T-helper 1 cell (primary cell): Measurements from ENCODE around the gene MIPOL1.

Source experiments
- DNase-seq, 5 donors: peaks; one replicate each; pipeline ENCODE4 v3.0.0-alpha.2; 2012 to 2020

MIPOL1 gene

GRCh38 chr14:37469650-37470049 is 271.9 kb downstream of the MIPOL1 start:
- no peak for DNase-seq

- DNase-seq = no peak
Observed at GRCh38 chr14:37470251-37470650, 272.5 kb downstream of the MIPOL1 start.

- DNase-seq = no peak
Observed at GRCh38 chr14:37472906-37473305, 275.2 kb downstream of the MIPOL1 start.

DNA sequence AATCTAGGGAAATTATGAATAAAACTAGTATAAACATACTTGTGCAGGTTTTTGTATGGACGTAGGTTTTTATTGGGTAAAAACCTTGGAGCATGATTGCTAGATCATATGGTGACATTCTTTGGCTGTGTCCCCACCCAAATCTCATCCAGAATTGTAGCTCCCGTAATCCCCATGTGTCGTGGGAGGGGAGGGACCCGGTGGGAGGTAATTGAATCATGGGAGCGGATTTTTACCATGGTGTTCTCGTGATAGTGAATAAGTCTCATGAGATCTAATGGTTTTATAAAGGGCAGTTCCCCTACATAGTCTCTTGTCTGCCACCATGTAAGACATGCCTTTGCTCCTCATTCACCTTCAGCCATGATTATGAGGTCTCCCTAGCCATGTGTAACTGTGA is 276.5 kb downstream of the MIPOL1 start:
- no peak for DNase-seq

- DNase-seq = no peak
Observed at GRCh38 chr14:37480446-37481290, 282.9 kb downstream of the MIPOL1 start.

GRCh38 chr14:37482428-37482827 is 284.7 kb downstream of the MIPOL1 start:
- no peak for DNase-seq

GRCh38 chr14:37483672-37484071 is 285.9 kb downstream of the MIPOL1 start:
- DNase-seq = no peak

- DNase-seq = no peak
Observed at GRCh38 chr14:37490607-37491006, 292.9 kb downstream of the MIPOL1 start.

GRCh38 chr14:37491076-37491475 is 293.3 kb downstream of the MIPOL1 start:
- no peak for DNase-seq

- DNase-seq = no peak
Observed at GRCh38 chr14:37493606-37494005, 295.9 kb downstream of the MIPOL1 start.

DNA sequence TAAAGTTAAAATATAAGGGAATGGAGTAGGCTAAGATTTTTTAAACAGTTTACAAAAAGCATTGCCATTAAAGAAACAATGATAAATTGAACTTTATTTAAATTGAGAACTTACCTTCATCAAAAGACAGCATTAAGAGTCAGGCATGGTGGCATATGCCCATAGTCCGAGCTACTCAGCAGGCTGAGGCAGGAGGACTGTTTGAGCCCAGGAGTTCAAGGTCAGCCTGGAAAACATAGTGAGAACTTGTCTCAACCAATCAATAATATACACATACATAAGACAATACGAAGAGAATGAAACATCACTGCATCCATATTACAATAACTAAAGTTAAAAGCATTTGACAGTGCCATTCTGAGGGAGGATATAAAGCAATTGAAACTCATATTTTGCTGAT is 299.7 kb downstream of the MIPOL1 start:
- DNase-seq = no peak

GRCh38 chr14:37501877-37502276 is 304.1 kb downstream of the MIPOL1 start:
- DNase-seq = no peak

DNA sequence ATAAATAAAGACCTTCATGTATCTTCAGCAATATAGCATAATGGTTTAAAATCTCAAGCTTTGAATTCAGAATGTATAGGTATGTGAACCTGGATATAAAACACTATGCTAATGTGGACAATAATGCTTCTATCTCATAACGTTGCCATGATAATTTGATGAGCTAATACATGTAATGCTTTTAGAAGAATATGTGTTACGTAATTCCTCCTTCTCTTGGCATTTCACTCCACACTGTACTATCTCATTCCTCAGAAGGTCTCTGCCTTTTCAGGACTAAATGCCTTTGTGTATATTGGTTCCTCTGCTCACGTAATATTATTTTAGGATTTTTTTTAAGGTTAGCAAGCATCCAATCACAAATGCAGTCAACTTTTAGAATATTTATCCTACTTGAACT is 310.8 kb downstream of the MIPOL1 start:
- no peak for DNase-seq

- DNase-seq = no peak
Observed at GRCh38 chr14:37512173-37512572, 314.4 kb downstream of the MIPOL1 start.

- no peak for DNase-seq
Observed at GRCh38 chr14:37515771-37516170, 318.0 kb downstream of the MIPOL1 start.

DNA sequence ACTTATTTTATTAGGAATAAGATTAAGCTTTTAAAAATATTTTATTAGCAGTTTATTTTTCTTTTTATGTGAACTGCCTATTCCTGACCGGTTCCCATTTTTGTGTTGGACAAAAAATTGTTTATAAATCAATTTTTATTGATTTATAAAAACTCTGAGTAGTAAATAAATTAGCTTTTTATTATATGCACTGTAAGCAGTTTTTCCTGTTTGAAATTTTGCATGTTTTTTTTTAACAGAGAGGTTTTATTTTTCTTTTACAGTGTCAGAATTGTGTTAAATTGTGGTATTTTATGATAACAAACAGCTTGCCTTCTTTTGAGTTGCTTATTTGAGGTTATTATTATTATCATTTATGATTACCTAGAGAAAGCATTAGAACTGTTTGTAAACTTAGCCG is 329.3 kb downstream of the MIPOL1 start:
- no peak for DNase-seq

DNA sequence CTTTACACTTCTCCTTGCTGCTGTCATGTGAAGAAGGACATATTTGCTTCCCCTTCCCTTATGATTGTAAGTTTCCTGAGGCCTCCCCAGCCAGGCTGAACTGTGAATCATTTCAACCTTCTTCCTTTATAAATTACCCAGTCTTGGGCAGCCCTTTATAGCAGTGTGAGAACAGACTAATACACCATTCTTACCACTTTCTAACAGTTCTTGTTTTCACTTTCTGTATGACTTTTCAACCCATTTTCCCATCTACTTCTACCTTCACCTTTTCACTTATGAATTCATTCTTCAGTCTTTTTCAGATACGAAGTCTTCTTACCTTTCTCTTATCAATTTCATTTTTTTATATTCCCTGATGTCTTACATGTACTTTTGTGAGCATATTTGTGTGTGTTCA is 342.3 kb downstream of the MIPOL1 start:
- no peak for DNase-seq

DNA sequence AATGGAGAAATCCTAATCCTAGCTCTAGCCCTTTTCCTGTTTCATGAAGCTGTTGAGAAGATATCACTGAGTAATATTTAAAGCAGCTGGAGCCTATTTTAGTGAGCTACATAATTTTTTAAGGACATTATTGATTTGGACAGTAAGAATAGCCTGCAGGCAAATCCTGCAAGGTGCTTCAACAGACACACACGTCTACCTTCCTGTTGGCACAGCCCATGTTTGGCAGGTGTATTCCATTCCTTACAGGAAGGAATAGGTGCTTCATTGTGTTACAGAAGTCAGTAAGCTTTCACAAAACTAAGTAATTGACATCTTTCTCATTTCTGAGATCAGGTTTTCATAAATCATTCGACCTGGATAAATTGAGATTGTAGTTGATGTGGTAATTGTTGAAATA is 346.7 kb downstream of the MIPOL1 start:
- no peak for DNase-seq

- DNase-seq = no peak
Observed at GRCh38 chr14:37545174-37545573, 347.4 kb downstream of the MIPOL1 start.

DNA sequence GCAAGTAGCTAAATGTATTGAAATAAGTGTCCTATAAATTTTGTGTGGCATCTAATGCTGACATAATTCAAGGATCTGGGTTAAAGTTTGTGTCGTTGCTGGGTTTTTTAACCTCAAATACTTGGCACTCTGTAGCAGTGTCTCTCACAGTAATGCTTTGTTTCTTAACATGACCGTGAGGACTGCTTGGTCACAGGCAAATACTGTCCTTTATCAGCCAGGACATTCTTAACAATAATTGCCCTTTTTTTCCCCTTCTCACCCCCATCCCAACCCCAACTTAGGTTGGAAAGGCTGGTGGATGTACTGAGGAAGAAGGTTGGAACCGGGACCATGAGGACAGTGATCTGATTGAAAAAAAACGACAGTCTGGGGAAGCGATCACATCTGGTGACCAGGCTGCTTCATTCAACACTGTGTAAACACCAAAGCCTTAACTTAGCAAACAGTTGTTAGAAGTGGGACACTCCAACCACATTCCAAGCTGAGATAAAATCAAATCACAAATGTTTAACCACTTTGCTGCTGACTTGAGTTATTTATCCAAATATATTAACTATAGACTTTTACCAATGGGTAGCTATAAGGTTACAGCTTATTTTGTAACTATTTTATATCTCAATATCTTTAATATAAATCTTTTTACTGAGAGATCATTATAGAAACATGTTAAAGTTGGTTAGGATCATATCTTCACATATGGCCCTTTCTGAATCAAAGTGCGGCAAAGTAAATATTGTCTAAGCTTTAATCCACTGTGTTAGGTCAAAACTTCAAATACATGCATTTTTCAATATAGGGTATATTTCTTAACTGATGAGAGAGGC is 349.1 kb downstream of the MIPOL1 start:
- DNase-seq = no peak

GRCh38 chr14:37550511-37550910 is 352.8 kb downstream of the MIPOL1 start:
- no peak for DNase-seq

GRCh38 chr14:37551119-37551518 is 353.4 kb downstream of the MIPOL1 start:
- no peak for DNase-seq

DNA sequence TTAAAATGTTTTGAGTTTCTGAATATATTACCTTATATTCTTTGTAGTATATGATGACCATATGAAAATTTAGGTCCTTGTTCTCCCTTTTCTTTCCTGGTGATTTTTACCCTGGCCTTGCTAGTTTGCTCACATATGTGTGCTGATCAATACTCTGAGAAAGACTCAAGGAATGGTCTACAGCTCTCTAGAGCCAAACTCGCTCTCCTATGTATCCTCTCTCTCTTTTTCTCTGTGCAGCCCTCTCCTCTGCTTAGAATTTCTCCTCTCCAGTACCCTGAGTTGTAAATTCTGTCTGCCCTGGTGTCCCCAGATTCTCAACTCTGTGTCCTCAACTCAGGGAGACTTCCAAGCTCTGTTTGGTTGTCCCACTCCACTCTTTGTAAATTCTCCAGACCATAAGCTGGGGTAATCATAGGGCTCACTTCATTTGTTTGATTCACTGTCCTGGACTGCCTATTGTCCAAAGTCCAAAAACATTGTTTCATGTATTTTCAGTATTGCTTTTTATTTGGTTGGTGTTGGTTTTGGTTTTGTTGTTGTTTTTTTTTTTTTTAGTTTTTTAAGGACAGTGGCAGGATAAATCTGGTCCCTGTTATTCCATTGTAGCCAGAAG is 356.3 kb downstream of the MIPOL1 start:
- no peak for DNase-seq

DNA sequence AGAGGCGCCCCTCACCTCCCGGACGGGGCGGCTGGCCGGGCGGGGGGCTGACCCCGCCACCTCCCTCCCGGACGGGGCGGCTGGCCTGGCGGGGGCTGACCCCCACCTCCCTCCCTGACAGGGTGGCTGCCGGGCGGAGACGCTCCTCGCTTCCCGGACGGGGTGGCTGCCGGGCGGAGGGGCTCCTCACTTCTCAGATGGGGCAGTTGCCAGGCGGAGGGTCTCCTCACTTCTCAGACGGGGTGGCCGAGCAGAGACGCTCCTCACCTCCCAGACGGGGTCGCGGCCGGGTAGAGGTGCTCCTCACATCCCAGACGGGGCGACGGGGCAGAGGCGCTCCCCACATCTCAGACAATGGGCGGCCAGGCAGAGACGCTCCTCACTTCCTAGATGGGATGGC is 357.9 kb downstream of the MIPOL1 start:
- peak in 1 of 5 donors; percentile 2 for DNase-seq
